Measurements from ENCODE around the gene SNRNP27.
"Not testable (repeated sequence)": the region's sequence is repeated elsewhere in the genome, so short reads cannot be mapped to it uniquely, and the experiment has no call there.

Gene SNRNP27, protein sequence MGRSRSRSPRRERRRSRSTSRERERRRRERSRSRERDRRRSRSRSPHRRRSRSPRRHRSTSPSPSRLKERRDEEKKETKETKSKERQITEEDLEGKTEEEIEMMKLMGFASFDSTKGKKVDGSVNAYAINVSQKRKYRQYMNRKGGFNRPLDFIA

GRCh38 chr2:69893684-69894551, at the start of gene SNRNP27:
Gene SNRNP27 (plus strand): TSS chr2:69893956. CDS start chr2:69893985, 29 bp downstream.
- Mint-ChIP-seq H3K9me3 (peaks cover 0 to 5% of the 10 kb centered on the region in 2 donors), H3K4me1 (peaks cover 34% of the 10 kb centered on the region), H3K27me3 (no peaks in the 10 kb centered on the region), H3K4me3 (peak within 1 kb of the TSS; percentile 97 to 100), H3K27ac (peak within 1 kb of the TSS; percentile 99 to 100)
- ATAC-seq (peak; percentile 94), DNase-seq (peak; percentile 80 to 86)

DNA sequence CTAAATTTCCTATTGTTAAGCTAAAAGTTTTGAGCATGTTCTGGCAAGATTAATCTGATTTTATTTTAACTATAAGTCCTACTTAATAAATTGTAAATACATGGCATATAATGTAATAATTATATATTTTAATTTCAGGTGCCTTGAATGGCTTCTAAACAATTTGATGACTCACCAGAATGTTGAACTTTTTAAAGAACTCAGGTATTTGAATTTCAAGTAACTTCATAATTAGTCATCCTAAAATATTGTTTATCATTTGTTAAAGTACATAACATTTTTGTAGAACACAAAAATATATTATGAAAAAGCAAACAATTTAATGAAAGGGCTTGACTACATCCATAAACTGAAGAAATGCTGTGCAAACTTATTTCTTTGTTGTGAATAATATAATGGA, 49.8 kb upstream of the SNRNP27 start:
- H3K4me1 Mint-ChIP-seq, result peaks cover 12% of the 10 kb centered on the region
- ATAC-seq, result no peak

DNA sequence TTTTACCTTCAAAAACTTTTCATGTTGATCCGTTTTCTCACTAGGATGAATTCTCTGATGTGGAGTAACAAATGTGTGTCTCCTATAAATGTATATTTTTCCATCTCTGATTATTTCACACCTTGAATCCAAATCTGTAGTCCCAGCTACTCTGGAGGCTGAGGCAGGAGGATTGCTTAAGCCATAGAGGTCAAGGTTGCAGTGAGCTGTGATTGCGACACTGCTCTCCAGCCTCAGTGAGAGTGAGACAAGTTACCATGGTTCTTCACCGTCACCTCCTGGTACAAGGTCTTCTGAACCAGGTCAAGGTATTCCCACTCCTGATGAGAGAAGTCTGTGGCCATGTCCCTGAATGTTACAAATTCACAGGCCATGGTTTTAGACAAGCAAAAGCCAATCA, 49.2 kb upstream of the SNRNP27 start:
- no peaks in the 10 kb centered on the region for H3K27me3 Mint-ChIP-seq
- no peak for ATAC-seq
- no peaks in the 10 kb centered on the region for H3K9me3 Mint-ChIP-seq
- DNase-seq, result no peak
- no peak overlapping the region for H3K4me3 Mint-ChIP-seq
- H3K27ac Mint-ChIP-seq, result no peak overlapping the region
- H3K4me1 Mint-ChIP-seq, result peaks cover 12% of the 10 kb centered on the region

More for the DNA sequence above, 49.8 kb upstream of the SNRNP27 start:
- no peak for DNase-seq
- Mint-ChIP-seq H3K27ac (no peak overlapping the region), H3K27me3 (no peaks in the 10 kb centered on the region), H3K9me3 (no peaks in the 10 kb centered on the region), H3K4me3 (no peak overlapping the region)

- no peak overlapping the region for H3K4me3 Mint-ChIP-seq
- H3K27ac Mint-ChIP-seq, result peak overlapping the region; percentile 20 to 83
- no peak for ATAC-seq
Observed at GRCh38 chr2:69846182-69847067, 47.3 kb upstream of the SNRNP27 start.

GRCh38 chr2:69847068-69847828, 46.5 kb upstream of the SNRNP27 start:
- DNase-seq (no peak), ATAC-seq (no peak)
- H3K27me3 Mint-ChIP-seq, result no peaks in the 10 kb centered on the region
- peak overlapping the region in 1 of 2 donors; percentile 20 for H3K27ac Mint-ChIP-seq
- no peak overlapping the region for H3K4me3 Mint-ChIP-seq
- no peaks in the 10 kb centered on the region for H3K9me3 Mint-ChIP-seq
- H3K4me1 Mint-ChIP-seq, result peaks cover 12% of the 10 kb centered on the region

More at GRCh38 chr2:69846182-69847067, 47.3 kb upstream of the SNRNP27 start:
- H3K9me3 Mint-ChIP-seq, result no peaks in the 10 kb centered on the region
- no peak for DNase-seq
- peaks cover 12% of the 10 kb centered on the region for H3K4me1 Mint-ChIP-seq
- no peaks in the 10 kb centered on the region for H3K27me3 Mint-ChIP-seq

GRCh38 chr2:69848186-69848790, 45.5 kb upstream of the SNRNP27 start:
- no peaks in the 10 kb centered on the region for H3K9me3 Mint-ChIP-seq
- DNase-seq (no peak), ATAC-seq (no peak)
- H3K4me1 Mint-ChIP-seq, result peaks cover 12% of the 10 kb centered on the region
- no peaks in the 10 kb centered on the region for H3K27me3 Mint-ChIP-seq
- no peak overlapping the region for H3K4me3 Mint-ChIP-seq
- H3K27ac Mint-ChIP-seq, result no peak overlapping the region

DNA sequence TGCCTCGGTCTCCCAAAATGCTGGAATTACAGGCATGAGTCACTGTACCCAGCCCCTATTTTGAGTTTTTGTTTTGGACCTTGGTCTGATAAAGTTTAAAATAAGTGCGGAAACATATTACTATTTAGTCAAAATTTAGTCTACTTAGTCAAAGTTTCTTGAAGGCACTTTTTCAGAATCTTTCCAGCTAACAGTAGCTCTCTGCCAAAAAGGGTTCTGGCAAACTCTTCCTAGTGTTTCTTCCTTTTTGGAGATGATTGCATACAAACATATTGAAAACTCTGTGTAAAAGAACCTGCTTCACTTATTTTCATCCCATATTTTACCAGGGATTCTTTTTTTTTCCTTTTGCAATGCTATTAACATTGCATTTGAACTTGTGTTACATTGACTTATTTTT, 35.5 kb upstream of the SNRNP27 start:
- Mint-ChIP-seq H3K9me3 (no peaks in the 10 kb centered on the region), H3K4me1 (no peaks in the 10 kb centered on the region), H3K27ac (no peak overlapping the region), H3K4me3 (no peak overlapping the region), H3K27me3 (no peaks in the 10 kb centered on the region)
- DNase-seq (no peak), ATAC-seq (no peak)

- DNase-seq, result no peak
- Mint-ChIP-seq H3K9me3 (no peaks in the 10 kb centered on the region), H3K4me1 (no peaks in the 10 kb centered on the region), H3K4me3 (no peak overlapping the region), H3K27ac (no peak overlapping the region), H3K27me3 (no peaks in the 10 kb centered on the region)
- no peak for ATAC-seq
Observed at GRCh38 chr2:69863298-69863697, 30.5 kb upstream of the SNRNP27 start.

DNA sequence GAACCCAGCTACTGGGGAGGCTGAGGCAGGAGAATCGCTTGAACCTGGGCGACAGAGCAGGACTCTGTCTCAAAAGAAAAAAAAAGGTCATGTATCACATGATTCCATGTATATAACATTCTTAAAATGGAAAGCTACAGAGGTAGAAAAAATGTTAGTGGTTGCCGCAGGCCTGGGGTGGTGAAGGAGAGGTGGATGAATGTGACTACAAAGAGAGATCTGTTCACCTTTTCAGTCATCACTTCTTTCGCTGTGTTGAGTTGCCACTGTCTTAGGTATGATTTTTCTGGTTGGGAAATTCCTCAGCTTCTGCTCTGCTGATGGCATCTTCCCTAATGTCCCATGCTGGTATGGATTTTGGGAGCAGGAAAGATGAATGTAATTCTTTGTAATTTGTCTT, 5.3 kb upstream of the SNRNP27 start:
- no peak for ATAC-seq
- Mint-ChIP-seq H3K4me3 (no peak overlapping the region), H3K27ac (no peak overlapping the region), H3K27me3 (no peaks in the 10 kb centered on the region), H3K9me3 (peaks cover 0 to 5% of the 10 kb centered on the region in 2 donors), H3K4me1 (peaks cover 8% of the 10 kb centered on the region)
- no peak for DNase-seq

GRCh38 chr2:69889302-69889701, 4.5 kb upstream of the SNRNP27 start:
- no peak overlapping the region for H3K4me3 Mint-ChIP-seq
- ATAC-seq (no peak), DNase-seq (no peak)
- peaks cover 11% of the 10 kb centered on the region for H3K4me1 Mint-ChIP-seq
- no peak overlapping the region for H3K27ac Mint-ChIP-seq
- peaks cover 0 to 5% of the 10 kb centered on the region in 2 donors for H3K9me3 Mint-ChIP-seq
- H3K27me3 Mint-ChIP-seq, result no peaks in the 10 kb centered on the region

GRCh38 chr2:69890881-69891280, 2.9 kb upstream of the SNRNP27 start:
- no peak for ATAC-seq
- no peaks in the 10 kb centered on the region for H3K27me3 Mint-ChIP-seq
- H3K9me3 Mint-ChIP-seq, result peaks cover 0 to 5% of the 10 kb centered on the region in 2 donors
- H3K4me1 Mint-ChIP-seq, result peaks cover 19% of the 10 kb centered on the region
- H3K4me3 Mint-ChIP-seq, result no peak overlapping the region
- H3K27ac Mint-ChIP-seq, result no peak overlapping the region
- no peak for DNase-seq

- H3K27me3 Mint-ChIP-seq, DNase-seq, ATAC-seq, H3K9me3 Mint-ChIP-seq: not testable (repeated sequence)
- Mint-ChIP-seq H3K27ac (peak overlapping the region; percentile 99 to 100), H3K4me3 (peak overlapping the region; percentile 97 to 100), H3K4me1 (peaks cover 29% of the 10 kb centered on the region)
Observed at GRCh38 chr2:69892838-69893424, 825 bp upstream of the SNRNP27 start.

DNA sequence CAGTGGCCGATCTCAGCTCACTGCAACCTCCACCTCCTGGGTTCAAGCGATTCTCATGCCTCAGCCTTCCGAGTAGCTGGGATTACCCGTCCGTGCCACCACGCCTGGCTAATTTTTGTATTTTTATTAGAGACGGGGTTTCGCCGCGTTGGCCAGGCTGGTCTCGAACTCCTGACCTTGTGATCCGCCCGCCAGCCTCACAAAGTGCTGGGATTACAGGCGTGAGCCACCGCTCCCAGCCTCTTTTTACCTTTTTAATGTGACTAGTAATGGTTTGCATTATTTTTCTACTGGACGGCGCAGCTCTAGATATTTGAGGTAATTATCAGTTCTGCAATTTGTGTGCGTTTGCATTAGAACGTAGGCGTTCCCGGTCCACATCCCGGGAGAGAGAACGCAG, 981 bp downstream of the SNRNP27 start:
- not testable (repeated sequence) for ATAC-seq, H3K9me3 Mint-ChIP-seq, H3K27me3 Mint-ChIP-seq, DNase-seq
- Mint-ChIP-seq H3K27ac (peak overlapping the region in 1 of 2 donors; percentile 49), H3K4me3 (peak overlapping the region; percentile 97 to 100), H3K4me1 (peaks cover 34% of the 10 kb centered on the region)

- ATAC-seq (no peak), DNase-seq (no peak)
- Mint-ChIP-seq H3K9me3 (no peaks in the 10 kb centered on the region), H3K27me3 (no peaks in the 10 kb centered on the region), H3K4me3 (peak overlapping the region; percentile 82 to 89), H3K4me1 (peaks cover 36% of the 10 kb centered on the region), H3K27ac (peak overlapping the region; percentile 66 to 86)
Observed at GRCh38 chr2:69902213-69902922, 8.6 kb downstream of the SNRNP27 start.
